Thyroid gland (tissue), 4 donors: ENCODE data around the gene WDR93.

ENCODE experiments used
- POLR2A ChIP-seq, 2 donors: fragments of 450-650 bp; IDR thresholded peaks; one replicate each; pipeline ENCODE4 v1.6.1; 2017; ENCODE audit warnings: antibody characterized with exemption in 2 of 2, mild to moderate bottlenecking in 2 of 2, moderate library complexity in 1 of 2
- TF ChIP-seq, protein P1 (sequence below), 6 experiments: fragments of 200-600 bp in 3 of 6; fragments of 450-650 bp in 3 of 6; sonication (generic) in 3 of 6; IDR thresholded peaks; one replicate each; pipeline ENCODE4 v1.5.1; 2016 to 2019; ENCODE audit warnings: antibody characterized with exemption in 6 of 6, mild to moderate bottlenecking in 2 of 6, inconsistent platforms in 1 of 6, moderate library complexity in 1 of 6

DNA sequence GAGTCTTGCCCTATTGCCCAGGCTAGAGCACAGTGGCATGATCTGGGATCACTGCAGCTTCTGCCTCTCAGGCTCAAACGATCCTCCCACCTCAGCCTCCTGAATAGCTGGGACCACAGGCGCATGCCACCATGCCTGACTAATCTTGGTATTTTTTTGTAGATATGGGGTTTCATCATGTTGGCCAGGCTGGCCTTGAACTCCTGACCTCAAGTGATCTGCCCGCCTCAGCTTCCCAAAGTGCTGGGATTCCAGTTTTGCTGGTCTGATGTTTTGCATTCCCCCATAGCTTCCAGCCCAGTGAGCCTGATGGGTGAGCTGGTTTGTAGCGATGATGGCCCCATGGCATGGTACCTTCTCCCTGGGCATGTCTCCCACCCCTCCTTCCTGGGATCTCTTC, 65.1 kb downstream of the WDR93 start:
- TF ChIP-seq, protein P1, sequence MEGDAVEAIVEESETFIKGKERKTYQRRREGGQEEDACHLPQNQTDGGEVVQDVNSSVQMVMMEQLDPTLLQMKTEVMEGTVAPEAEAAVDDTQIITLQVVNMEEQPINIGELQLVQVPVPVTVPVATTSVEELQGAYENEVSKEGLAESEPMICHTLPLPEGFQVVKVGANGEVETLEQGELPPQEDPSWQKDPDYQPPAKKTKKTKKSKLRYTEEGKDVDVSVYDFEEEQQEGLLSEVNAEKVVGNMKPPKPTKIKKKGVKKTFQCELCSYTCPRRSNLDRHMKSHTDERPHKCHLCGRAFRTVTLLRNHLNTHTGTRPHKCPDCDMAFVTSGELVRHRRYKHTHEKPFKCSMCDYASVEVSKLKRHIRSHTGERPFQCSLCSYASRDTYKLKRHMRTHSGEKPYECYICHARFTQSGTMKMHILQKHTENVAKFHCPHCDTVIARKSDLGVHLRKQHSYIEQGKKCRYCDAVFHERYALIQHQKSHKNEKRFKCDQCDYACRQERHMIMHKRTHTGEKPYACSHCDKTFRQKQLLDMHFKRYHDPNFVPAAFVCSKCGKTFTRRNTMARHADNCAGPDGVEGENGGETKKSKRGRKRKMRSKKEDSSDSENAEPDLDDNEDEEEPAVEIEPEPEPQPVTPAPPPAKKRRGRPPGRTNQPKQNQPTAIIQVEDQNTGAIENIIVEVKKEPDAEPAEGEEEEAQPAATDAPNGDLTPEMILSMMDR (IDR thresholded peaks at IDR 0.05) = no peak
- TF ChIP-seq POLR2A (IDR thresholded peaks at IDR 0.05) = no peak
